ENCODE measurements around the gene POLA1.

DNA sequence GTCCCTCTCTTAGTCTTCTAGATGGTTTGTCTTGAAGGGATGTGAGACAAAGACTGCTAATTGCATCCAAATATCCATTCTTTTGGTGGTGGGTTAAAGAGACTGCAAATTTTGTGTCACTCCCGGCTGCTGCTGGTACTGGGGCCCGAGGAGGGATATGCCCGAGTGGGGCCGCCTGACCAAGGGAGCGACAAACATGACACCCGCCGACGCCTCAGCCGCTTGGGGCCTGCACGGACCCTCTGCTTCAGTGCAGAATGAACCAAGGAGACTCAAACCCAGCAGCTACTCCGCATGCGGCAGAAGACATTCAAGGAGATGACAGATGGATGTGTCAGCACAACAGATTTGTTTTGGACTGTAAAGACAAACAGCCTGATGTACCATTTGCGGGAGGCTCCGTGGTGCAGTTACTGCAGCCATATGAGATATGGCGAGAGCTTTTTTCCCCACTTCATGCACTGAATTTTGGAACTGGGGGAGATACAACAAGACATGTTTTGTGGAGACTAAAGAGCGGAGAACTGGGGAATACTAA is 335.6 kb downstream of the POLA1 start:
- TF ChIP-seq POLR2A (IDR thresholded peaks at IDR 0.05; ENCODE audit: low read length), result no peak
- TF ChIP-seq GATA1 (IDR thresholded peaks at IDR 0.05; ENCODE audit: low read depth, low read length), result no peak

Measured in erythroblast (primary cell).